ENCODE measurements around the gene ZBTB17. TPM values are rescaled to one million over a fixed set of nuclear protein-coding genes. Genes with fewer than 3 reads are reported as not detected.
"Not testable (repeated sequence)": the region's sequence is repeated elsewhere in the genome, so short reads cannot be mapped to it uniquely, and the experiment has no call there.

Gene ZBTB17
- total RNA-seq, 1 donor from 2014 or later: 24.7 TPM

DNA sequence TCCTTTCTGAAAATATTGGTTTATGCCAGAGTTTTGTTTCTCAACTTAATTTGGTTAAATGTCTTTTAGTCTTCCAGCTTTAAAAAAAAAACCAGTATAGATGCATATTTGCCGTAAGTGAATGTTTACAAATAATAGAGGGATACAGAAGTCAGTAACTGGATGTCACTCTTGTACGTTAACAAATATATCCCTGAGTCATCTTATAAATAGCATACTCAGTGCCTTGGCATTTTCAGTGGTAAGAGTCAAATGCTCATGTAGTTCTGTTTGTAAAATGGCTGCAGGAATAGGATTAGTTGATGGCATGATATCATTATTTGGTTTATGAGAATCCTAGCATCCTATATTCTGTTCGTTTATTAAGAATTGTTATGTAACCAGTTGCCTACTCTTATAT lies 73.0 kb downstream of the ZBTB17 start:
- Histone ChIP-seq H3K4me1 (peaks cover 43% of the 10 kb centered on the region), H3K36me3 (peaks cover 9% of the 10 kb centered on the region), H3K27me3 (ENCODE audit: low read depth) (no peaks in the 10 kb centered on the region), H3K4me3 (no peak overlapping the region), H3K27ac (replicated peaks) (peak overlapping the region; percentile 43), H3K9me3 (replicated peaks) (no peaks in the 10 kb centered on the region)
- intact Hi-C loops (cut with micrococcal nuclease): no loop called here
- TF ChIP-seq, protein P1, sequence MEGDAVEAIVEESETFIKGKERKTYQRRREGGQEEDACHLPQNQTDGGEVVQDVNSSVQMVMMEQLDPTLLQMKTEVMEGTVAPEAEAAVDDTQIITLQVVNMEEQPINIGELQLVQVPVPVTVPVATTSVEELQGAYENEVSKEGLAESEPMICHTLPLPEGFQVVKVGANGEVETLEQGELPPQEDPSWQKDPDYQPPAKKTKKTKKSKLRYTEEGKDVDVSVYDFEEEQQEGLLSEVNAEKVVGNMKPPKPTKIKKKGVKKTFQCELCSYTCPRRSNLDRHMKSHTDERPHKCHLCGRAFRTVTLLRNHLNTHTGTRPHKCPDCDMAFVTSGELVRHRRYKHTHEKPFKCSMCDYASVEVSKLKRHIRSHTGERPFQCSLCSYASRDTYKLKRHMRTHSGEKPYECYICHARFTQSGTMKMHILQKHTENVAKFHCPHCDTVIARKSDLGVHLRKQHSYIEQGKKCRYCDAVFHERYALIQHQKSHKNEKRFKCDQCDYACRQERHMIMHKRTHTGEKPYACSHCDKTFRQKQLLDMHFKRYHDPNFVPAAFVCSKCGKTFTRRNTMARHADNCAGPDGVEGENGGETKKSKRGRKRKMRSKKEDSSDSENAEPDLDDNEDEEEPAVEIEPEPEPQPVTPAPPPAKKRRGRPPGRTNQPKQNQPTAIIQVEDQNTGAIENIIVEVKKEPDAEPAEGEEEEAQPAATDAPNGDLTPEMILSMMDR (IDR thresholded peaks at IDR 0.05; ENCODE audit: borderline replicate concordance): no peak
- DNase-seq: no peak

DNA sequence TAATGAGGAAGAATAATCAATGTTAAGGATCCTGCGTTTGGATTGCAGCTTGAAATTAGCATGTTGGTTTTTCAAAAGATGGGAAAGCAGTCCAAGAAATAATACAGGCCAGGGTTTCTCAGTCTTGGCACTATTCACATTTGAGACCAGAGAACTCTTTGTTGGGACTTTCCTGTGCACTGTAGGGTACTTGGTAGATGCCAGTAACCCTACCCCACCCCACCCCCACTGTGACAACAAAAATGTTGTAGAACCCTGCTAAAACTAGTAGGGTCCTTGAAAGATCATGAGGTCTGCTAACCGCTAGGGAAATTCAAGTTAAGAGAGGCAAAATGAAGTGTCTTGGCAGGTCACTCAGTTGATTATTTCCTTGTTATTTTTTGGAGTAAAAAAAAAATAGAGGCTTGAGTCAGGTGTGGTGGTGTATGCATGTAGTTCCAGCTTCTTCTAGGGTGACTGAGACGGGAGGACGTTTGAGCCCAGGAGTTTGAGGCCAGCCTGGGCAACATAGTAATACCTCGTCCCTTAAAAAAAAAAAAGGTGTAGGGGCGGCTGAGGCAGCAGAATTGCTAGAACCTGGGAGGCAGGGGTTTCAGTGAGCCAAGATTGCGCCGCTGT lies 75.1 kb downstream of the ZBTB17 start:
- H3K4me1 ChIP-seq: peaks cover 44% of the 10 kb centered on the region
- no peaks in the 10 kb centered on the region for H3K9me3 ChIP-seq (replicated peaks)
- peaks cover 7% of the 10 kb centered on the region for H3K36me3 ChIP-seq
- no peak overlapping the region for H3K27ac ChIP-seq (replicated peaks)
- intact Hi-C loops (cut with micrococcal nuclease): no loop called here
- TF ChIP-seq, protein P1 (IDR thresholded peaks at IDR 0.05; ENCODE audit: borderline replicate concordance): no peak
- H3K27me3 ChIP-seq (ENCODE audit: low read depth): no peaks in the 10 kb centered on the region
- H3K4me3 ChIP-seq: no peak overlapping the region
- DNase-seq: no peak

DNA sequence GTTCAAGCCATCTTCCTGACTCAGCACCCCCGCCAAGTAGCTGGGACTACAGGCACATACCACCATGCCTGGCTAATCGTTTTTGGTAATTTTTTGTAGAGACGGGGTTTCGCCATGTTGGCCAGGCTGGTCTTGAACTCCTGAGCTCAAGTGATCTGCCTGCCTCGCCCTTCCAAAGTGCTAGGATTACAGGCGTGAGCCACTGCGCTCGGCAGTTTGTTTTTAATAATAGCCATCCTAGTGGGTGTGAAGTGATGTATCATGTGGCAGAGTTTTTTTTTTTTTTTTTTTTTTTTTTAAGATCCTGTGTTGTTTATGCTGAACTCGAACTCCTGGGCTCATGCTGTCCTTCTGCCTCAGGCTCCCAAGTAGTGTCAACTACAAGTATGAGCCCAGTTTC lies 76.6 kb downstream of the ZBTB17 start:
- no peaks in the 10 kb centered on the region for H3K36me3 ChIP-seq
- H3K4me3 ChIP-seq: no peak overlapping the region
- intact Hi-C loops (cut with micrococcal nuclease): no loop called here
- no peak for DNase-seq
- peaks cover 53% of the 10 kb centered on the region for H3K4me1 ChIP-seq
- no peak overlapping the region for H3K27ac ChIP-seq (replicated peaks)
- H3K9me3 ChIP-seq (replicated peaks): no peaks in the 10 kb centered on the region
- TF ChIP-seq, protein P1 (IDR thresholded peaks at IDR 0.05; ENCODE audit: borderline replicate concordance): no peak
- H3K27me3 ChIP-seq (ENCODE audit: low read depth): no peaks in the 10 kb centered on the region

- H3K27ac ChIP-seq (replicated peaks): not testable (repeated sequence)
These were observed 78.9 kb downstream of the ZBTB17 start for GRCh38 chr1:15896841-15897610.

DNA sequence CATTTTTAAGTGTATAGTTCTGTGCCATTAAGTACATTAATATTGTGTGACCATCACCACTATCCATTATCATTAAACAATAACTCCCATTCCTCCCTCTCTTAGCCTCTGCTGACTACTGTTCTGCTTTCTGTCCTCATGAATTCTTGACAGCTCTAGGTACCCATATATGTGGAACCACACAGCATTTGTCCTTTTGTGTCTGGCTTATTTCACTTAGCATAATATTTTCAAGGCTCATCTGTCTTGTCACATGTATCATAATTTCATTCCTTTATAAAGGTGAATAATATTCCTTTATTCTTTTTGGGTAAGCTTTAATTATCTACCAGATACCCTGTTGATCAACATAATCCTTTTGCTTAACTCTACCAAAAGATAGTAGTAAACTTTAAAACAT lies 80.7 kb downstream of the ZBTB17 start:
- Histone ChIP-seq H3K9me3 (replicated peaks) (no peaks in the 10 kb centered on the region), H3K36me3 (no peaks in the 10 kb centered on the region), H3K27me3 (ENCODE audit: low read depth) (no peaks in the 10 kb centered on the region), H3K27ac (replicated peaks) (no peak overlapping the region), H3K4me1 (peaks cover 58% of the 10 kb centered on the region), H3K4me3 (no peak overlapping the region)
- TF ChIP-seq, protein P1 (IDR thresholded peaks at IDR 0.05; ENCODE audit: borderline replicate concordance): no peak
- DNase-seq: no peak
- intact Hi-C loops (cut with micrococcal nuclease): no loop called here

More at GRCh38 chr1:15896841-15897610, 78.9 kb downstream of the ZBTB17 start:
- H3K27me3 ChIP-seq (ENCODE audit: low read depth); H3K4me3 ChIP-seq; H3K36me3 ChIP-seq; DNase-seq; intact Hi-C loops (cut with micrococcal nuclease); H3K9me3 ChIP-seq (replicated peaks): not testable (repeated sequence)
- peaks cover 59% of the 10 kb centered on the region for H3K4me1 ChIP-seq

DNA sequence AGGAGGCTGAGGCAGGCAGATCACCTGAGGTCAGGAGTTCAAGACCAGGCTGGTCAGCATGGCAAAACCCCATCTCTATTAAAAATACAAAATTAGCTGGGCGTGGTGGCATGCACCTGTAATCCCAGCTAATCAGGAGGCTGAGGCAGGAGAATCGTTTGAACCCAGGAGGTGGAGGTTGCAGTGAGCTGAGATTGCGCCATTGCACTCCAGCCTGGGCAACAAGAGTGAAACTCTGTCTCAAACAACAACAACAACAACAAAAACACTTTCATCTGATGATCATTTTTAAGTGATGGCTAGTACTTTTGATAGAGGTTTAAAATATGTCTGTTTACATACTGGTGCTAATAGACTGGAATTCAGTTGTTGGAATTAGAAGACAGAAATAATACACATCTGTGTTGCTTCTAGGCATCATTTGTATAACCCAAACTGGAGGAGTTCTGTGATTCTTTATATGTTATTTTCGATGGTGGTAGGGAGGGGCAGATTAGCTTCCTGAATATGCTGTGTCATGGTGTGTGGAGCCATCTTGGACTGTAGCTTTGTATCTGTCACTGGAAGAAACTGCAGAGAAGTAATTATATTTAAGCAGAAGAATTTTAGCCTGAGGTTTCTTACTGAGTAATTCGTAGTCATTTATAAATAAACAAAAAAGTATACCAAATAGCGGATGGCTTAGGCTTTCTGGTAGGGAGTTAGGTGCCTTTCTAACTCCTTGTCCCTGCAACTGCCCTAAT lies 82.9 kb downstream of the ZBTB17 start:
- H3K9me3 ChIP-seq (replicated peaks); intact Hi-C loops (cut with micrococcal nuclease); H3K36me3 ChIP-seq; DNase-seq; H3K27me3 ChIP-seq (ENCODE audit: low read depth); H3K4me3 ChIP-seq: not testable (repeated sequence)
- peaks cover 60% of the 10 kb centered on the region for H3K4me1 ChIP-seq
- H3K27ac ChIP-seq (replicated peaks): peak overlapping the region; percentile 59

Other genes starting within 250 kb of the ZBTB17 start
- 34.0 TPM for gene SLC25A34, start 239.8 kb downstream of the ZBTB17 start, total RNA-seq
- not detected for gene TMEM82, start 233.6 kb downstream of the ZBTB17 start, total RNA-seq
- gene FBLIM1, start 217.3 kb downstream of the ZBTB17 start, total RNA-seq: 89.1 TPM
- gene UQCRHL, start 168.5 kb downstream of the ZBTB17 start, total RNA-seq: 6.0 TPM
- gene SPEN, start 128.4 kb downstream of the ZBTB17 start, total RNA-seq: 20.8 TPM
- gene SRARP, start 28.1 kb upstream of the ZBTB17 start, total RNA-seq: 1.0 TPM
- gene HSPB7, start 41.9 kb upstream of the ZBTB17 start, total RNA-seq: 4,061 TPM
- 0.16 TPM for gene CLCNKA, start 45.9 kb upstream of the ZBTB17 start, total RNA-seq
- gene CLCNKB, start 67.7 kb upstream of the ZBTB17 start, total RNA-seq: 1.3 TPM
- 5.4 TPM for gene FAM131C, start 97.5 kb upstream of the ZBTB17 start, total RNA-seq
- 9.6 TPM for gene EPHA2, start 180.0 kb upstream of the ZBTB17 start, total RNA-seq
- gene ARHGEF19, start 236.6 kb upstream of the ZBTB17 start, total RNA-seq: 2.2 TPM